ENCODE measurements around the gene PDZRN3.

DNA sequence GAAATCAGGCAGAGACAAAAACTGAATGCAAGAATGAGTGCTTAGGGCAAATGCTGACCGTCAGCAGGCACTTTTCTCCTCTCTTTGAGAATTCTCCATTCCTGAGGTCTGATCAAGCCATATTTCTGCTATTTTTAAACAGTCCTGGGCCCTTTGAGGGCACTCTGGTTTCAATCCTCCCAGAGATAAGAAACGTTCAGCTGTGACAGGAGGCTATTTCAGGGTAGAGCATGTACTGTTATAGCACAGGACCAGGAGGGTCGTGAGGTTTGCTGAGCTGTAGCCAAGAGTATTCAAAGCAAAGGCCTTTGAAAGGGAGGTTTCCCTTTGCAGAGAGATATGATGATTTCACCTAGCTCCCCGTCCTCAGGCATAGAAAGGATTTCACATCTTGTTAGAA, 39.6 kb upstream of the PDZRN3 start:
- TF ChIP-seq, protein P1, sequence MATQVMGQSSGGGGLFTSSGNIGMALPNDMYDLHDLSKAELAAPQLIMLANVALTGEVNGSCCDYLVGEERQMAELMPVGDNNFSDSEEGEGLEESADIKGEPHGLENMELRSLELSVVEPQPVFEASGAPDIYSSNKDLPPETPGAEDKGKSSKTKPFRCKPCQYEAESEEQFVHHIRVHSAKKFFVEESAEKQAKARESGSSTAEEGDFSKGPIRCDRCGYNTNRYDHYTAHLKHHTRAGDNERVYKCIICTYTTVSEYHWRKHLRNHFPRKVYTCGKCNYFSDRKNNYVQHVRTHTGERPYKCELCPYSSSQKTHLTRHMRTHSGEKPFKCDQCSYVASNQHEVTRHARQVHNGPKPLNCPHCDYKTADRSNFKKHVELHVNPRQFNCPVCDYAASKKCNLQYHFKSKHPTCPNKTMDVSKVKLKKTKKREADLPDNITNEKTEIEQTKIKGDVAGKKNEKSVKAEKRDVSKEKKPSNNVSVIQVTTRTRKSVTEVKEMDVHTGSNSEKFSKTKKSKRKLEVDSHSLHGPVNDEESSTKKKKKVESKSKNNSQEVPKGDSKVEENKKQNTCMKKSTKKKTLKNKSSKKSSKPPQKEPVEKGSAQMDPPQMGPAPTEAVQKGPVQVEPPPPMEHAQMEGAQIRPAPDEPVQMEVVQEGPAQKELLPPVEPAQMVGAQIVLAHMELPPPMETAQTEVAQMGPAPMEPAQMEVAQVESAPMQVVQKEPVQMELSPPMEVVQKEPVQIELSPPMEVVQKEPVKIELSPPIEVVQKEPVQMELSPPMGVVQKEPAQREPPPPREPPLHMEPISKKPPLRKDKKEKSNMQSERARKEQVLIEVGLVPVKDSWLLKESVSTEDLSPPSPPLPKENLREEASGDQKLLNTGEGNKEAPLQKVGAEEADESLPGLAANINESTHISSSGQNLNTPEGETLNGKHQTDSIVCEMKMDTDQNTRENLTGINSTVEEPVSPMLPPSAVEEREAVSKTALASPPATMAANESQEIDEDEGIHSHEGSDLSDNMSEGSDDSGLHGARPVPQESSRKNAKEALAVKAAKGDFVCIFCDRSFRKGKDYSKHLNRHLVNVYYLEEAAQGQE (IDR thresholded peaks at IDR 0.05; ENCODE audit: insufficient read depth in 1 of 2, low read depth in 2 of 2, low read length in 2 of 2), result no peak
- TF ChIP-seq FOXP2 (optimal IDR thresholded peaks at IDR 0.05; ENCODE audit: borderline replicate concordance, extremely low read depth, extremely low read length, insufficient read depth) (no peak), TAF1 (IDR thresholded peaks at IDR 0.05; ENCODE audit: borderline replicate concordance, insufficient read depth, low read length) (no peak), POLR2AphosphoS5 (IDR thresholded peaks at IDR 0.05; ENCODE audit: low read depth, low read length) (no peak), SIN3A (IDR thresholded peaks at IDR 0.05; ENCODE audit: borderline replicate concordance, insufficient read depth, low read length) (no peak)
